MM.1S (cell line): ENCODE measurements around the gene PHF12.

Experiments used
- CTCF ChIP-seq: fragments of 300-600 bp; sonication (generic); IDR thresholded peaks from 2 replicates; pipeline ENCODE4 v1.5.1; 2016; ENCODE audit warnings: antibody characterized with exemption, low read length, mixed read lengths
- EZH2 ChIP-seq: fragments of 300-600 bp; sonication (generic); optimal IDR thresholded peaks from 2 replicates; pipeline ENCODE3; 2017; ENCODE audit warnings: low read depth, mild to moderate bottlenecking, antibody characterized with exemption, low read length, mixed read lengths
- EZH2phosphoT487 ChIP-seq: fragments of 300-600 bp; sonication (generic); IDR thresholded peaks from 2 replicates; pipeline ENCODE4 v1.6.1; 2018; ENCODE audit warnings: antibody characterized with exemption, low read length

GRCh38 chr17:28970879-28971278, 19.6 kb upstream of the PHF12 start:
- no peak for TF ChIP-seq CTCF
- no peak for TF ChIP-seq EZH2
- TF ChIP-seq EZH2phosphoT487, result no peak
